B cell (primary cell): ENCODE measurements around the gene GRK5. TPM values are rescaled to one million over a fixed set of nuclear protein-coding genes. Genes with fewer than 3 reads are reported as not detected.

Source experiments
- ATAC-seq: fragments of 200-7000 bp; cut with Tn5 transposase; one replicate; pipeline ENCODE4 v1.10.0; 2021; ENCODE audit warnings: low read depth, mild to moderate bottlenecking, moderate number of reproducible peaks, moderate library complexity
- CTCF ChIA-PET: fragments of 350-600 bp; sonication (Branson Sonifier 250); formaldehyde crosslinking; loops from one replicate; lab custom pipeline; 2021; ENCODE audit warnings: antibody characterized with exemption, inconsistent platforms; lab: Charles Lee
- POLR2A ChIA-PET: fragments of 350-600 bp; sonication (Branson Sonifier 250); formaldehyde crosslinking; loops from one replicate; lab custom pipeline; 2021; ENCODE audit warnings: antibody characterized with exemption; lab: Charles Lee
- DNase-seq: peaks from one replicate; pipeline ENCODE4 v3.0.0; 2013
- H2AFZ ChIP-seq: 2 replicates; pipeline ENCODE4 v1.6.1; 2012; ENCODE audit warnings: mild to moderate bottlenecking, low read depth, low read length; ENCODE audit not compliant: insufficient read depth, poor library complexity, severe bottlenecking
- H3K27ac ChIP-seq, 2 donors: 1 replicate in 1 of 2; 2 replicates in 1 of 2; pipeline ENCODE4 v1.5.1; 2012 to 2013; ENCODE audit warnings: low read length in 2 of 2, mild to moderate bottlenecking in 2 of 2, moderate library complexity in 1 of 2
- H3K27me3 ChIP-seq, 4 experiments: fragments of 200-600 bp in 1 of 4; sonication (generic) in 1 of 4; replicated peaks in 1 of 4; 1 replicate in 2 of 4; 2 replicates in 2 of 4; pipeline versions ENCODE4 v1.6.1 to v1.7.0; 2013 to 2016; ENCODE audit warnings: low read length in 3 of 4, mild to moderate bottlenecking in 2 of 4, mixed read lengths in 1 of 4, moderate library complexity in 1 of 4; ENCODE audit not compliant: insufficient read depth in 4 of 4, control insufficient read depth in 3 of 4; ENCODE audit errors: control extremely low read depth in 1 of 4
- H3K36me3 ChIP-seq, 2 experiments: replicated peaks in 1 of 2; 1 replicate in 1 of 2; 2 replicates in 1 of 2; pipeline versions ENCODE4 v1.6.1 to v1.7.1; 2013; ENCODE audit warnings: low read length in 1 of 2; ENCODE audit not compliant: insufficient read depth in 2 of 2, control insufficient read depth in 1 of 2; ENCODE audit errors: control extremely low read depth in 1 of 2, extremely low read depth in 1 of 2
- H3K4me1 ChIP-seq, 2 donors: fragments of 200-600 bp in 1 of 2; sonication (generic) in 1 of 2; 1 replicate in 1 of 2; 2 replicates in 1 of 2; pipeline versions ENCODE4 v1.5.1 to v1.6.1; 2013 to 2017; ENCODE audit warnings: low read length in 2 of 2; ENCODE audit not compliant: control insufficient read depth in 2 of 2, insufficient read depth in 2 of 2
- H3K4me2 ChIP-seq: replicated peaks from 2 replicates; pipeline ENCODE3; 2012; ENCODE audit warnings: mild to moderate bottlenecking, low read depth, low read length; ENCODE audit not compliant: poor library complexity, severe bottlenecking
- H3K4me3 ChIP-seq, 5 experiments: fragments of 200-600 bp in 1 of 5; sonication (generic) in 1 of 5; 1 replicate in 3 of 5; 2 replicates in 2 of 5; pipeline versions ENCODE4 v1.5.1 to v1.7.0; 2011 to 2016; ENCODE audit warnings: low read length in 4 of 5, mild to moderate bottlenecking in 4 of 5, low read depth in 2 of 5, control low read depth in 1 of 5, moderate library complexity in 1 of 5; ENCODE audit not compliant: insufficient read depth in 1 of 5; ENCODE audit errors: control extremely low read depth in 1 of 5, extremely low read depth in 1 of 5
- H3K79me2 ChIP-seq: fragments of 200-600 bp; sonication (generic); one replicate; pipeline ENCODE4 v1.6.0; 2016; ENCODE audit warnings: low read length; ENCODE audit not compliant: control insufficient read depth, insufficient read depth
- H3K9ac ChIP-seq: fragments of 200-600 bp; sonication (generic); 2 replicates; pipeline ENCODE4 v1.6.1; 2017; ENCODE audit warnings: mild to moderate bottlenecking, low read length, moderate library complexity
- H3K9me3 ChIP-seq, 3 donors: one replicate each; pipeline versions ENCODE4 v1.6.1 to v1.7.1; 2013; ENCODE audit warnings: low read length in 2 of 3; ENCODE audit not compliant: control insufficient read depth in 2 of 3, insufficient read depth in 1 of 3; ENCODE audit errors: control extremely low read depth in 1 of 3
- H4K20me1 ChIP-seq: 2 replicates; pipeline ENCODE4 v1.6.0; 2012; ENCODE audit warnings: mild to moderate bottlenecking, low read length; ENCODE audit not compliant: insufficient read depth, control insufficient read depth, poor library complexity, severe bottlenecking
- H3K27ac Mint-ChIP-seq: one replicate; pipeline ENCODE4 v1.8.0; 2021; ENCODE audit warnings: mixed read lengths
- H3K27me3 Mint-ChIP-seq: one replicate; pipeline ENCODE4 v1.8.0; 2021; ENCODE audit warnings: mixed read lengths
- H3K4me1 Mint-ChIP-seq: one replicate; pipeline ENCODE4 v1.8.0; 2021; ENCODE audit warnings: mixed read lengths
- H3K4me3 Mint-ChIP-seq: one replicate; pipeline ENCODE4 v1.8.0; 2021; ENCODE audit warnings: mixed read lengths
- H3K9me3 Mint-ChIP-seq: one replicate; pipeline ENCODE4 v1.8.0; 2022; ENCODE audit warnings: mixed read lengths; ENCODE audit not compliant: insufficient read depth
- EZH2 ChIP-seq: IDR thresholded peaks from 2 replicates; pipeline ENCODE4 v1.6.1; 2012; ENCODE audit warnings: borderline replicate concordance, low read depth, mild to moderate bottlenecking, moderate library complexity, low read length; ENCODE audit not compliant: insufficient read depth, poor library complexity, severe bottlenecking
- WGBS: methylation state at CpG from one replicate; pipeline ENCODE4 v1.1.5; 2013; ENCODE audit warnings: missing lambda C conversion rate; ENCODE audit not compliant: insufficient coverage; 5-methylcytosine and 5-hydroxymethylcytosine counted together
- intact Hi-C: fragments of 100-400 bp; cut with micrococcal nuclease; formaldehyde crosslinking; loops from one replicate; pipeline ENCODE4 v1.10.0; 2022
- polyA plus RNA-seq: library from polyadenylated mRNA; depleted of rRNA; stranded (reverse); fragments of >200 nt; gene quantifications from 2 replicates; pipeline ENCODE4 v1.2.3, GENCODE V29; 2012
- total RNA-seq, 2 donors: library from RNA; stranded (reverse); fragments of 120-200 nt in 1 of 2; gene quantifications; 1 replicate in 1 of 2; 2 replicates in 1 of 2; pipeline versions ENCODE4 v1.2.3 to v1.2.4, GENCODE V29; 2013 to 2022
- TF ChIP-seq, protein P1 (sequence below): fragments of 200-600 bp; IDR thresholded peaks from one replicate; pipeline ENCODE4 v1.8.0; 2022; ENCODE audit warnings: antibody characterized with exemption, mild to moderate bottlenecking

The GRK5 gene
- total and polyA plus RNA-seq, 2 donors (not counting 1 experiment from before 2014, with no cell fraction given) = 21.9 to 54.8 TPM

DNA sequence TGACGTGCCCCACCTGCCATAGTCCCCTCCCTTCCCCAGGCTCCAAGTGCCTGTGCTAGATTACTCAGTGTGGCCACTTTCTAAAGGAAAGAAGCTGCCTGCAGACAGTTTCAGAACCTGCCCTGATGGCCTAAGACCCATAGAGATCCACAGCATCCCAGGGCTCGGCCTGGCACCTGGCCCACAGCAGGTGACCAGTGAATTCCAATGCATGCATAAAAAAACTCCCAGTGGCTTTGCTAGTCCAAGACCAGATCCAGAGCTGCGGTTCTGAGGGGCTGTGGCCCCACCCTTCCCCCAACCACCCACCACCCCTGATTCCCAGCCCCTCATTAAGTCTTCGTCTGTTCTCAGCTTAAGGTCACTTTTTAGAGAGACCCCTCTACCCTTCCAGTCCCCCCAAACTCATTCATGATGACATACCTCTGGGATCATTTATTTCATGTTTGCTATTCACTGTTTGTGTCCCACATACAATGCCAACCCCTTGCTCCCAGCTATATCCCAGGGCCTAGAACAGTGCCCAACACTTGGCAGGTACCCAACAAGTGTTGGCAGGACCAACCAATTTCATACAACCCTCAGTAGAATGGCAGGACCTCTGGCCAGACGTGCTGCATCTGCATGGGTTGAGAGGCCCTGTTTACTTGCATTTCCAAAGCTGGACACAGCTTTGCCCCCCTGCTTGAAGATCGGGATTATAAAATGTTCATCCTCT is 217.0 kb downstream of the GRK5 start:
- Histone ChIP-seq H3K79me2 (peaks cover 6% of the 10 kb centered on the region), H3K36me3 (peaks cover 0 to 56% of the 10 kb centered on the region in 2 experiments), H3K9ac (no peak overlapping the region), H3K4me3 (no peak overlapping the region), H3K27ac (no peak overlapping the region), H2AFZ (no peak overlapping the region), H3K27me3 (no peaks in the 10 kb centered on the region), H3K9me3 (no peaks in the 10 kb centered on the region), H4K20me1 (peaks cover 2% of the 10 kb centered on the region), H3K4me2 (no peak overlapping the region), H3K4me1 (no peaks in the 10 kb centered on the region)
- WGBS = 96% methylated on average over 6 of the region's 6 CpGs
- intact Hi-C loops = no loop called here
- ChIA-PET POLR2A (interaction anchor here (0.6 kb wide), 1 partner anchor 54 kb away, joined by 7 read pairs; no protein-coding TSS in a partner anchor), CTCF (interaction anchor here (1.2 to 7.4 kb wide), 4 partner anchors 120 to 221 kb away, joined by 3 to 106 read pairs (median 4); partner anchors contain the start of gene GRK5)
- Mint-ChIP-seq H3K4me1 (peaks cover 5% of the 10 kb centered on the region), H3K4me3 (no peak overlapping the region), H3K27ac (no peak overlapping the region), H3K27me3 (no peaks in the 10 kb centered on the region), H3K9me3 (no peaks in the 10 kb centered on the region)
- ATAC-seq (no peak), DNase-seq (no peak)
- TF ChIP-seq, protein P1, sequence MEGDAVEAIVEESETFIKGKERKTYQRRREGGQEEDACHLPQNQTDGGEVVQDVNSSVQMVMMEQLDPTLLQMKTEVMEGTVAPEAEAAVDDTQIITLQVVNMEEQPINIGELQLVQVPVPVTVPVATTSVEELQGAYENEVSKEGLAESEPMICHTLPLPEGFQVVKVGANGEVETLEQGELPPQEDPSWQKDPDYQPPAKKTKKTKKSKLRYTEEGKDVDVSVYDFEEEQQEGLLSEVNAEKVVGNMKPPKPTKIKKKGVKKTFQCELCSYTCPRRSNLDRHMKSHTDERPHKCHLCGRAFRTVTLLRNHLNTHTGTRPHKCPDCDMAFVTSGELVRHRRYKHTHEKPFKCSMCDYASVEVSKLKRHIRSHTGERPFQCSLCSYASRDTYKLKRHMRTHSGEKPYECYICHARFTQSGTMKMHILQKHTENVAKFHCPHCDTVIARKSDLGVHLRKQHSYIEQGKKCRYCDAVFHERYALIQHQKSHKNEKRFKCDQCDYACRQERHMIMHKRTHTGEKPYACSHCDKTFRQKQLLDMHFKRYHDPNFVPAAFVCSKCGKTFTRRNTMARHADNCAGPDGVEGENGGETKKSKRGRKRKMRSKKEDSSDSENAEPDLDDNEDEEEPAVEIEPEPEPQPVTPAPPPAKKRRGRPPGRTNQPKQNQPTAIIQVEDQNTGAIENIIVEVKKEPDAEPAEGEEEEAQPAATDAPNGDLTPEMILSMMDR = no peak
- no peak for TF ChIP-seq EZH2
